ENCODE results near the gene TNMD.

The TNMD gene

DNA sequence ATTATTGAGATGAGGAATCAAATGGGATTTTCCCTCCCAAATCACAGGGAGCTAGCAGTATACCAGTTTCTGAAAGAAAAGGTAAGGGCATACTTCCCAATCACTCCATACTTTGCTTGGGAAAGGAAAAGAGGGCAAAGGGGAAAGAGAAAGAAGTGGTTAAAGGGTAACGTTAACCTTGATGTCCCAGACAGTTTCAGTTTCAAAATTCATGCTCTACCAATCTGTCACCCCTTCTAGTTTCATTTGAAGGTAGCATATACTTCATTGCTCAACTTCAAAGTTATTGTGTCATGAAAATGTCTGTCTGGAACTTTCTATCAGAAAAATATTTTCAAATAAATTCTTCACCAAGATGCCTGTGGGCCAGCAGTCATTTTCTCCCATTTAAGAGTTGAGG lies 16.0 kb downstream of the TNMD start:
- Histone ChIP-seq H3K4me3 (ENCODE audit: insufficient read depth, low read depth, low read length, poor library complexity, severe bottlenecking) (no peak overlapping the region), H3K36me3 (ENCODE audit: control insufficient read depth, insufficient read depth, low read length) (no peaks in the 10 kb centered on the region), H3K27ac (ENCODE audit: insufficient read depth, low read length, poor library complexity, severe bottlenecking) (no peak overlapping the region), H3K9me3 (ENCODE audit: control insufficient read depth, low read length) (no peaks in the 10 kb centered on the region), H3K27me3 (replicated peaks; ENCODE audit: control insufficient read depth, insufficient read depth, low read length, poor library complexity, severe bottlenecking) (no peaks in the 10 kb centered on the region), H3K4me1 (ENCODE audit: control insufficient read depth, insufficient read depth, low read length, poor library complexity, severe bottlenecking) (no peaks in the 10 kb centered on the region)
- DNase-seq = no peak

DNA sequence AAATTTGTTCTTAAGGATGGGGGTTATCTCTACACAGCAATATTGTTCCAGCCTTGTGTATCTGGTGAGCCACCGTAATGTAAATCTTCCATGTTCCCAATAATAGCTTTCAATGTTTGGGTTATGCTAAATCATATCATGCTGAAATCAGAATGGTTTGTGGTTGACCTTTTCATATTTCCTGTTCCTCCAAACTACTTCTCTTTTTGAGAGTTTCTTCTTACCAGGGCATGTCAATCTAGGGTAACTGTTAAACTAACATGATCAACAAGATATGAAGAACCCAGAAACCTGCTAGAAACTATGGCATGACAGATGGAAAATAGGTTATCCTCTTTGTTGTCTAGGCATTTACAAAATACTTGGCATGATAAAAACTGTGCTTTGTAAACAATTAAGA lies 22.0 kb downstream of the TNMD start:
- Histone ChIP-seq H3K36me3 (ENCODE audit: control insufficient read depth, insufficient read depth, low read length) (no peaks in the 10 kb centered on the region), H3K27ac (ENCODE audit: insufficient read depth, low read length, poor library complexity, severe bottlenecking) (no peak overlapping the region)

DNA sequence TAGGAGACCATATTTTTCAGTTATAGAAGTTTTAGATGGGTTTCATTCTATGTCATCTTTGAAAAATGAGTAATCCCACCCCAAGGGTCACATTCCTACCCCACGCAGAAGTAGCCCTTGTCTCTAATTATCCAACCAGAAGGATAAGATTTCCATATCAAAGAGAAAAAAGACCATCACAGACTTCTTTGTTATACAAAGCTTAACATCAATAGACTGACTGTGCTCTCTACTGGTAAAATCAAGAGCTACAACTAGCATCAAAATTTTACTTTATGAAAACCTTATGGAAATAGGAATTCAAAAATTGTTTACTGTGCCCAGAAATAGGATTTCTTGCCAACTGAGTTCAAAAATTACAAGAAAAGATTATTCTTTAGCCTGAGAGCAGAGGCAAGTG lies 24.9 kb downstream of the TNMD start:
- H3K36me3 ChIP-seq (ENCODE audit: control insufficient read depth, insufficient read depth, low read length) = no peaks in the 10 kb centered on the region
- H3K27me3 ChIP-seq (replicated peaks; ENCODE audit: control insufficient read depth, insufficient read depth, low read length, poor library complexity, severe bottlenecking) = no peaks in the 10 kb centered on the region
- no peaks in the 10 kb centered on the region for H3K4me1 ChIP-seq (ENCODE audit: control insufficient read depth, insufficient read depth, low read length, poor library complexity, severe bottlenecking)
- DNase-seq = no peak
- H3K9me3 ChIP-seq (ENCODE audit: control insufficient read depth, low read length) = no peaks in the 10 kb centered on the region
- H3K27ac ChIP-seq (ENCODE audit: insufficient read depth, low read length, poor library complexity, severe bottlenecking) = no peak overlapping the region
- no peak overlapping the region for H3K4me3 ChIP-seq (ENCODE audit: insufficient read depth, low read depth, low read length, poor library complexity, severe bottlenecking)

More for the DNA sequence above, 22.0 kb downstream of the TNMD start:
- no peaks in the 10 kb centered on the region for H3K9me3 ChIP-seq (ENCODE audit: control insufficient read depth, low read length)
- no peaks in the 10 kb centered on the region for H3K4me1 ChIP-seq (ENCODE audit: control insufficient read depth, insufficient read depth, low read length, poor library complexity, severe bottlenecking)
- no peaks in the 10 kb centered on the region for H3K27me3 ChIP-seq (replicated peaks; ENCODE audit: control insufficient read depth, insufficient read depth, low read length, poor library complexity, severe bottlenecking)
- H3K4me3 ChIP-seq (ENCODE audit: insufficient read depth, low read depth, low read length, poor library complexity, severe bottlenecking) = no peak overlapping the region
- no peak for DNase-seq

DNA sequence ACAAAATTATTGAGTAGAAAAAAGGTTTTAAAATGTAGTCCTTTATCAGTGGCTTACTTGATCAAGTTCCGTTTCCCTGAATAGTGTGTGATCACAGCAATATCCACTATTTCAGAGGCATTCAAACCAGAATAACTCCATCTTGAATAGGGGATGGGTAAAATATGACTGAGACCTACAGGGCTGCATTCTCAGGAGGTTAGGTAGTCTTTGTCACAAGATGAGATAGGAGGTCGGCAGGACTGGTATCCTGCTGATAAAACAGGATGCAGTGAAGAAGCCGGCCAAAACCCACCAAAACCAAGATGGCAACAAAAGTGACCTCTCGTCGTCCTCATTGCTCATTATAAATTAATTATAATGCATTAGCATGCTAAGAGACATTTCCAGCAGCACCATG lies 27.2 kb downstream of the TNMD start:
- Histone ChIP-seq H3K27ac (ENCODE audit: insufficient read depth, low read length, poor library complexity, severe bottlenecking) (no peak overlapping the region), H3K4me1 (ENCODE audit: control insufficient read depth, insufficient read depth, low read length, poor library complexity, severe bottlenecking) (no peaks in the 10 kb centered on the region), H3K36me3 (ENCODE audit: control insufficient read depth, insufficient read depth, low read length) (no peaks in the 10 kb centered on the region), H3K27me3 (replicated peaks; ENCODE audit: control insufficient read depth, insufficient read depth, low read length, poor library complexity, severe bottlenecking) (no peaks in the 10 kb centered on the region), H3K4me3 (ENCODE audit: insufficient read depth, low read depth, low read length, poor library complexity, severe bottlenecking) (no peak overlapping the region), H3K9me3 (ENCODE audit: control insufficient read depth, low read length) (no peaks in the 10 kb centered on the region)
- DNase-seq = no peak

DNA sequence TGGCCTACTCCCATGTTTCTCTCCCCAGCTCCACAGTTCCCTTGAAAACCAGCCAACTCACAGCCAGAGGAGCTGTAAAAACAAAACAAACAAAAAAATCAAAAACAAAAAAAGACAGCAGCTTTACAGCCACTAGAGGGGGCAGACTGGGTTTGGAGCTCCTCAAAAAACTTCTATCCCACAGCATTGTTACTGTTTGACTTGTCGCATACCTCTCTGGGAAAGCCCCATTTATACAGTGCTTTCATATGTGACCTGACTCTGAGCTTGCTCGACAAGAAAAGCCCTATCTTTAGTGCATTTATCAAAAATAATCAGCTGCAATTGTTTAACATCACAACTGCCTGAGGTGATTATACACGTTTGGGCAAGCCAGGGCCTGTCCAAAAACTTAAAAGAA lies 30.3 kb downstream of the TNMD start:
- Histone ChIP-seq H3K9me3 (ENCODE audit: control insufficient read depth, low read length) (no peaks in the 10 kb centered on the region), H3K4me1 (ENCODE audit: control insufficient read depth, insufficient read depth, low read length, poor library complexity, severe bottlenecking) (no peaks in the 10 kb centered on the region)
- DNase-seq = no peak

DNA sequence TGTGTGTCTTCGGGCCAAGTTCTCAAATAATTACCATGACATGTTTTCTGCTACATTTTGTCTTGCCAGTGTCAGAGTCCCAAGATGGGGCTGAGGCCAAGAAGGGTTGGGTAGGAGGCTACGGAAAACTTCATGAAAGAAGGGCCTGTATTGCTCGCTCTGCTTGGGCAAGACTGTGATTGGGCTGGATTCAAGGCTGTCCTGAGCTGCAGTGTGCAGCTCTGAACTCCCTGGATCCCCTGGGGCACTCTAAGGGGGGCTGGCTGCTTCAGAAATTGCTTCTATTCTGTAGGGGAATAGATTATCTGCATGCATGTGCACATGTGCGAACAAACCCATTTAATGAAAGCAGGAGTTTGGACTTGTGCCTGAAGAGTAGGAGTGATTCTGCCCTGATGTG lies 38.3 kb downstream of the TNMD start:
- H3K4me1 ChIP-seq (ENCODE audit: control insufficient read depth, insufficient read depth, low read length, poor library complexity, severe bottlenecking) = no peaks in the 10 kb centered on the region
- no peak overlapping the region for H3K27ac ChIP-seq (ENCODE audit: insufficient read depth, low read length, poor library complexity, severe bottlenecking)
- H3K4me3 ChIP-seq (ENCODE audit: insufficient read depth, low read depth, low read length, poor library complexity, severe bottlenecking) = no peak overlapping the region
- DNase-seq = no peak
- no peaks in the 10 kb centered on the region for H3K36me3 ChIP-seq (ENCODE audit: control insufficient read depth, insufficient read depth, low read length)
- H3K27me3 ChIP-seq (replicated peaks; ENCODE audit: control insufficient read depth, insufficient read depth, low read length, poor library complexity, severe bottlenecking) = no peaks in the 10 kb centered on the region
- no peaks in the 10 kb centered on the region for H3K9me3 ChIP-seq (ENCODE audit: control insufficient read depth, low read length)

More for the DNA sequence above, 30.3 kb downstream of the TNMD start:
- no peak overlapping the region for H3K4me3 ChIP-seq (ENCODE audit: insufficient read depth, low read depth, low read length, poor library complexity, severe bottlenecking)
- H3K36me3 ChIP-seq (ENCODE audit: control insufficient read depth, insufficient read depth, low read length) = no peaks in the 10 kb centered on the region
- no peak overlapping the region for H3K27ac ChIP-seq (ENCODE audit: insufficient read depth, low read length, poor library complexity, severe bottlenecking)
- no peaks in the 10 kb centered on the region for H3K27me3 ChIP-seq (replicated peaks; ENCODE audit: control insufficient read depth, insufficient read depth, low read length, poor library complexity, severe bottlenecking)

DNA sequence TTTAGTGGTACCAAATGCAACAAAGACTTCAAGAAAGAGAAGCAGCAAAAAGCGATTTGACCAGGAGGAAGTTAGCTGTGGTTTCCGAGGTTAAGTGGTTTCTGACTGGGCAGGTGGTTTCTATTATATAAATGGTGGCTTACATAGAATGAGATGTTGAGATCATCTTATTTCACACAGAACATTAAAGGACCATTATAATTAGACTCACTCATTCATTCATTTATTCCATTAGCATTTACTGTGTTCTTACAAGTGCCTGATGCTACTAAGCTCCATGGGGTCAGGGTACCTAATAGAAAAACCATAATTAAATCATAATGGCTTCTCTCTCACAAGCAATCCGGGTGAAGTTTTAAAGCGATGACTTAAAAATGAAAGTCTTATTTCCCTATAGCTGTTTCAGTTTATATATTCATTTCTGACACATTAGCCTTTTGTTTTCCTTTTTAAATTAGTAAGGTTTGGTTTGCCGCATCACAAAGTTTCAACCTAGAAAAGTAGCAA lies 41.3 kb downstream of the TNMD start:
- H3K9me3 ChIP-seq (ENCODE audit: control insufficient read depth, low read length) = no peaks in the 10 kb centered on the region
- no peaks in the 10 kb centered on the region for H3K27me3 ChIP-seq (replicated peaks; ENCODE audit: control insufficient read depth, insufficient read depth, low read length, poor library complexity, severe bottlenecking)
- no peak for DNase-seq
- no peaks in the 10 kb centered on the region for H3K4me1 ChIP-seq (ENCODE audit: control insufficient read depth, insufficient read depth, low read length, poor library complexity, severe bottlenecking)
- H3K27ac ChIP-seq (ENCODE audit: insufficient read depth, low read length, poor library complexity, severe bottlenecking) = no peak overlapping the region
- H3K36me3 ChIP-seq (ENCODE audit: control insufficient read depth, insufficient read depth, low read length) = no peaks in the 10 kb centered on the region
- no peak overlapping the region for H3K4me3 ChIP-seq (ENCODE audit: insufficient read depth, low read depth, low read length, poor library complexity, severe bottlenecking)

DNA sequence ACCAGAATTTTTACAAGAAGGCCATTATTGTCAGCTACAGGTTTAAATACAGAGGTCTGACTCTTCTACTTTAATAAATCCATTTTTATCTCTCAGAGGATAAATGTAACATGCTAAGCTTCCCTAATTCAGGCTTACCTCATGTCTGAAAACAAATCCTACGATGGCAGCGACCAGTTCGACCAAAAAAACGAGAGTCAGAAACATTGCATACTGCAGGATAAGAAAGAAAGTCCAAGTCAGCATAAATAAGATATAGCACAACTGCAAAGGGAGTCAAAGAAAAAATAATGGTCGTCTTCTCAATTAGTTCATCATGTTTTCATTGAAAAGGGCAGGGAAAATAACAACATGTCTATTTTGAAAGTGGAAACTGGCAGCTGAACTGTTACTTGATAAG lies 50.3 kb downstream of the TNMD start:
- DNase-seq = no peak
- no peak overlapping the region for H3K27ac ChIP-seq (ENCODE audit: insufficient read depth, low read length, poor library complexity, severe bottlenecking)
- no peaks in the 10 kb centered on the region for H3K4me1 ChIP-seq (ENCODE audit: control insufficient read depth, insufficient read depth, low read length, poor library complexity, severe bottlenecking)
- H3K36me3 ChIP-seq (ENCODE audit: control insufficient read depth, insufficient read depth, low read length) = no peaks in the 10 kb centered on the region
- H3K27me3 ChIP-seq (replicated peaks; ENCODE audit: control insufficient read depth, insufficient read depth, low read length, poor library complexity, severe bottlenecking) = no peaks in the 10 kb centered on the region
- H3K4me3 ChIP-seq (ENCODE audit: insufficient read depth, low read depth, low read length, poor library complexity, severe bottlenecking) = no peak overlapping the region
- no peaks in the 10 kb centered on the region for H3K9me3 ChIP-seq (ENCODE audit: control insufficient read depth, low read length)

DNA sequence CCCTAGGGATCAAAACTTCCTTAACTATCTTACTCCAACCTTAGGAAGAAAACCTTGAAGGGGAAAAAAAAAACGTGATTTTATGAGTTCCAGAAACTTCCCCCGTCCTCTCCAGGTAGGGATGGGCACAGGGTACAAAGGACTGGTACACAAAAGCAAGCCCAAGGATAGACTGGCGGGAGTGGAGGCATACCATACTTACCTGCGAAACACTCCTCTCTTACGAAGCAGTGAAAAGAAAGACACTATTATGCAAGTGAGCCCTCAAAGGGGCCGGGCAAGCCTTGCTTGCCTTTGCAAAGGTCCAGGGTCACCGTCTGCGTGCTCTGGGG lies 51.2 kb downstream of the TNMD start:
- H3K27ac ChIP-seq (ENCODE audit: insufficient read depth, low read length, poor library complexity, severe bottlenecking) = no peak overlapping the region

DNA sequence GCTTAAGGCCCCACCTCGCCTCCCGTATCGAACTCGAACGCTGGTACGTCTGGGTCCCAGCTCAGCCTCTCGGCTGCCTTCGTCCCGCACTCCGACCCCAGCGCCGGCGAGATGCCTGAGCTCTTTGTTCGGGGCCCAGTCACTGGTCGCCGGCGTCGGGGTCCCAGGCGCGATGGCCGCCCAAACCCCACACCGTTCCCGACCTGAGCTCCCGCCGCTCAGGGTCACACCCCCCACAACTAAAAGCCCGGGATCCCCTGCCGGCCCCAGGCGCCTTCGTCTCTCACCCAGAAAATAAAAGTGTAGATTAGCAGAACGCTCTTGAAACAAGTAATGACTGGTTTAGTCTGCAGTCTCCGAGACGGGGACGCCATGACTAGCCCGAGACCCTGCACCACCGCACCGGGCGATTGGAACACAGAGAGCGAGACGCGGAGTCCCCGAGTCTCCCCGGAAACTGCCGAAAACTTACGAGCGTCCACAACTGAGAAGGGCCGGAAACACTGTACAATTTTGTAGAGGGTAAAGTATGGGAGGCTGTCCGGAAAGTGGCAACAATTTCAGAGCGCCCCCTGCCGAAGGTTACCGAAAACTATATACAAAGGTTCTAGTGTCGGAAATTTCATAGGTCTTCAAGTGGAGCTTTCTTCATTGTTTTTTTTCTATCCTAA lies 51.7 kb downstream of the TNMD start, which contains the start of gene TSPAN6:
TSS of gene TSPAN6 (minus strand) at position 486 of the 671 bp plus-strand sequence. CDS start at position 374, 112 bp downstream.
- no peaks in the 10 kb centered on the region for H3K27me3 ChIP-seq (replicated peaks; ENCODE audit: control insufficient read depth, insufficient read depth, low read length, poor library complexity, severe bottlenecking)
- H3K4me1 ChIP-seq (ENCODE audit: control insufficient read depth, insufficient read depth, low read length, poor library complexity, severe bottlenecking) = no peaks in the 10 kb centered on the region
- DNase-seq = peak; percentile 7 to 59 (median 54)
- peak within 1 kb of the TSS; percentile 37 for H3K27ac ChIP-seq (ENCODE audit: insufficient read depth, low read length, poor library complexity, severe bottlenecking)
- no peaks in the 10 kb centered on the region for H3K9me3 ChIP-seq (ENCODE audit: control insufficient read depth, low read length)
- peak within 1 kb of the TSS; percentile 47 for H3K4me3 ChIP-seq (ENCODE audit: insufficient read depth, low read depth, low read length, poor library complexity, severe bottlenecking)
- H3K36me3 ChIP-seq (ENCODE audit: control insufficient read depth, insufficient read depth, low read length) = no peaks in the 10 kb centered on the region

More for the DNA sequence above, 51.2 kb downstream of the TNMD start:
- DNase-seq = no peak
- Histone ChIP-seq H3K36me3 (ENCODE audit: control insufficient read depth, insufficient read depth, low read length) (no peaks in the 10 kb centered on the region), H3K4me1 (ENCODE audit: control insufficient read depth, insufficient read depth, low read length, poor library complexity, severe bottlenecking) (no peaks in the 10 kb centered on the region), H3K4me3 (ENCODE audit: insufficient read depth, low read depth, low read length, poor library complexity, severe bottlenecking) (peak overlapping the region; percentile 47), H3K27me3 (replicated peaks; ENCODE audit: control insufficient read depth, insufficient read depth, low read length, poor library complexity, severe bottlenecking) (no peaks in the 10 kb centered on the region), H3K9me3 (ENCODE audit: control insufficient read depth, low read length) (no peaks in the 10 kb centered on the region)

Data from effector memory CD4-positive, alpha-beta T cell (primary cell).